Esophagus squamous epithelium (tissue), 5 donors: Measurements from ENCODE around the gene CAMK4. TPM values are rescaled to one million over a fixed set of nuclear protein-coding genes. Genes with fewer than 3 reads are reported as not detected.

ENCODE experiments used
- DNase-seq: peaks from one replicate; lab custom pipeline; 2025; lab: John Stamatoyannopoulos, UW
- H3K27ac ChIP-seq, 4 donors: fragments of 200-600 bp; sonication (generic); one replicate each; pipeline ENCODE4 v1.5.1; 2016 to 2019; ENCODE audit warnings: mild to moderate bottlenecking in 1 of 4
- H3K27me3 ChIP-seq, 4 donors: fragments of 200-600 bp; sonication (generic); 1 replicate in 3 of 4; 2 replicates in 1 of 4; pipeline versions ENCODE4 v1.5.1 to v1.6.0; 2017 to 2021; ENCODE audit warnings: antibody characterized with exemption in 1 of 4
- H3K36me3 ChIP-seq, 3 donors: fragments of 200-600 bp; sonication (generic); one replicate each; pipeline ENCODE4 v1.5.1; 2016 to 2019
- H3K4me1 ChIP-seq, 3 donors: fragments of 200-600 bp; sonication (generic); one replicate each; pipeline ENCODE4 v1.5.1; 2017 to 2019
- H3K4me3 ChIP-seq, 4 donors: fragments of 200-600 bp; sonication (generic); 1 replicate in 3 of 4; 2 replicates in 1 of 4; pipeline ENCODE4 v1.5.1; 2016 to 2019; ENCODE audit warnings: mild to moderate bottlenecking in 2 of 4, moderate library complexity in 1 of 4
- H3K9me3 ChIP-seq, 3 donors: fragments of 200-600 bp; sonication (generic); one replicate each; pipeline ENCODE4 v1.5.1; 2016 to 2019
- POLR2A ChIP-seq, 4 donors: fragments of 450-650 bp; IDR thresholded peaks; one replicate each; pipeline ENCODE4 v1.6.1; 2017; ENCODE audit warnings: antibody characterized with exemption in 4 of 4, mild to moderate bottlenecking in 4 of 4, moderate library complexity in 3 of 4
- WGBS, 2 donors: methylation state at CpG; one replicate each; pipeline ENCODE4 v1.1.5; 2018; 5-methylcytosine and 5-hydroxymethylcytosine counted together
- intact Hi-C: fragments of 100-400 bp; cut with DNase I; formaldehyde crosslinking; loops from one replicate; pipeline ENCODE4 v1.15.0; 2022
- total RNA-seq, 4 donors: library from RNA; depleted of rRNA; stranded (reverse); fragments of >200 nt; gene quantifications; one replicate each; pipeline ENCODE4 v1.1.0, GENCODE V29; 2016
- TF ChIP-seq, protein P1 (sequence below), 6 experiments: fragments of 450-650 bp in 4 of 6; fragments of 200-600 bp in 2 of 6; sonication (generic) in 2 of 6; IDR thresholded peaks; one replicate each; pipeline ENCODE4 v1.5.1; 2016 to 2019; ENCODE audit warnings: antibody characterized with exemption in 6 of 6, mild to moderate bottlenecking in 4 of 6, moderate library complexity in 4 of 6
- donor health status: DM: yes; HTN: yes; CAD: no.

The CAMK4 gene
- total RNA-seq, 4 donors from 2014 or later, result 1.5 to 3.2 (median 2.6) TPM

- H3K9me3 ChIP-seq, result no peaks in the 10 kb centered on the region
- intact Hi-C loops, result no loop called here
- no peak for DNase-seq
- H3K36me3 ChIP-seq, result no peaks in the 10 kb centered on the region
- no peak overlapping the region for H3K27ac ChIP-seq
- 86 to 87% methylated on average over 4 of the region's 4 CpGs for WGBS, 2 donors
- TF ChIP-seq POLR2A (IDR thresholded peaks at IDR 0.05), result no peak
- TF ChIP-seq, protein P1, sequence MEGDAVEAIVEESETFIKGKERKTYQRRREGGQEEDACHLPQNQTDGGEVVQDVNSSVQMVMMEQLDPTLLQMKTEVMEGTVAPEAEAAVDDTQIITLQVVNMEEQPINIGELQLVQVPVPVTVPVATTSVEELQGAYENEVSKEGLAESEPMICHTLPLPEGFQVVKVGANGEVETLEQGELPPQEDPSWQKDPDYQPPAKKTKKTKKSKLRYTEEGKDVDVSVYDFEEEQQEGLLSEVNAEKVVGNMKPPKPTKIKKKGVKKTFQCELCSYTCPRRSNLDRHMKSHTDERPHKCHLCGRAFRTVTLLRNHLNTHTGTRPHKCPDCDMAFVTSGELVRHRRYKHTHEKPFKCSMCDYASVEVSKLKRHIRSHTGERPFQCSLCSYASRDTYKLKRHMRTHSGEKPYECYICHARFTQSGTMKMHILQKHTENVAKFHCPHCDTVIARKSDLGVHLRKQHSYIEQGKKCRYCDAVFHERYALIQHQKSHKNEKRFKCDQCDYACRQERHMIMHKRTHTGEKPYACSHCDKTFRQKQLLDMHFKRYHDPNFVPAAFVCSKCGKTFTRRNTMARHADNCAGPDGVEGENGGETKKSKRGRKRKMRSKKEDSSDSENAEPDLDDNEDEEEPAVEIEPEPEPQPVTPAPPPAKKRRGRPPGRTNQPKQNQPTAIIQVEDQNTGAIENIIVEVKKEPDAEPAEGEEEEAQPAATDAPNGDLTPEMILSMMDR (IDR thresholded peaks at IDR 0.05), result no peak
- no peaks in the 10 kb centered on the region for H3K27me3 ChIP-seq
- no peak overlapping the region for H3K4me3 ChIP-seq
- no peaks in the 10 kb centered on the region for H3K4me1 ChIP-seq
Measured at GRCh38 chr5:111236995-111237394, 12.8 kb downstream of the CAMK4 start.

GRCh38 chr5:111237470-111237869, 13.3 kb downstream of the CAMK4 start:
- Histone ChIP-seq H3K4me1 (no peaks in the 10 kb centered on the region), H3K27ac (no peak overlapping the region), H3K9me3 (no peaks in the 10 kb centered on the region), H3K27me3 (no peaks in the 10 kb centered on the region), H3K36me3 (no peaks in the 10 kb centered on the region), H3K4me3 (no peak overlapping the region)
- intact Hi-C loops, result no loop called here
- no peak for DNase-seq
- TF ChIP-seq POLR2A (IDR thresholded peaks at IDR 0.05), result no peak
- TF ChIP-seq, protein P1 (IDR thresholded peaks at IDR 0.05), result no peak

- WGBS, 2 donors, result 60 to 64% methylated on average over 10 of the region's 10 CpGs
- no peak for TF ChIP-seq POLR2A (IDR thresholded peaks at IDR 0.05)
- TF ChIP-seq, protein P1 (IDR thresholded peaks at IDR 0.05), result no peak
Measured at GRCh38 chr5:111238431-111239225, 14.4 kb downstream of the CAMK4 start.

DNA sequence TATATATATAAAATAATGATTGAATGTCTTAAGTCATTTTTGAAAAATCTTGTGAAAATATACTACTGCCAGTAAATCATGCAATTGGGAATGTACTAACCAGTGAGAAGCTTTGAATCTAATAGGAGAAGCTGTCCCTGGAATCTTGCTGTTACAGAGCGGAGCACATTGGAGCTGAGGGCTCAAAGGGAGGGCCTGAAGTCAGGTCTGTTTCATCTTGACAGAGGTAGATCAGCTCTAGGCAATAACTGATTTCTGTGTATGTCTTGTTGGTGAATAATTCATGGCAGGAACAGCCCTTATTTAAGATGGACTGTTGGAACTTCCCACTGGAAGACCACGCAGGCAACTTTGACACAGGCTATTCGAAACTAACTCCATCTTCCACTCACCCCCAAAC, 17.5 kb downstream of the CAMK4 start:
- Histone ChIP-seq H3K27ac (no peak overlapping the region), H3K4me3 (no peak overlapping the region), H3K27me3 (no peaks in the 10 kb centered on the region), H3K4me1 (no peaks in the 10 kb centered on the region), H3K9me3 (no peaks in the 10 kb centered on the region), H3K36me3 (no peaks in the 10 kb centered on the region)
- DNase-seq, result no peak
- 63 to 89% methylated on average over 3 of the region's 3 CpGs for WGBS, 2 donors
- TF ChIP-seq, protein P1 (IDR thresholded peaks at IDR 0.05), result no peak
- TF ChIP-seq POLR2A (IDR thresholded peaks at IDR 0.05), result no peak
- intact Hi-C loops, result no loop called here

More at GRCh38 chr5:111238431-111239225, 14.4 kb downstream of the CAMK4 start:
- no peak overlapping the region for H3K27ac ChIP-seq
- H3K4me1 ChIP-seq, result no peaks in the 10 kb centered on the region
- no peaks in the 10 kb centered on the region for H3K27me3 ChIP-seq
- DNase-seq, result no peak
- no peak overlapping the region for H3K4me3 ChIP-seq
- intact Hi-C loops, result no loop called here
- no peaks in the 10 kb centered on the region for H3K36me3 ChIP-seq
- H3K9me3 ChIP-seq, result no peaks in the 10 kb centered on the region

GRCh38 chr5:111242606-111243005, 18.4 kb downstream of the CAMK4 start:
- Histone ChIP-seq H3K27me3 (no peaks in the 10 kb centered on the region), H3K9me3 (no peaks in the 10 kb centered on the region), H3K4me3 (no peak overlapping the region), H3K27ac (no peak overlapping the region), H3K36me3 (no peaks in the 10 kb centered on the region), H3K4me1 (no peaks in the 10 kb centered on the region)
- TF ChIP-seq, protein P1 (IDR thresholded peaks at IDR 0.05), result no peak
- no peak for TF ChIP-seq POLR2A (IDR thresholded peaks at IDR 0.05)
- DNase-seq, result no peak
- intact Hi-C loops, result no loop called here
- WGBS, 2 donors, result 75 to 84% methylated on average over 10 of the region's 10 CpGs
